Measurements from ENCODE around the gene FNDC3B. TPM values are rescaled to one million over a fixed set of nuclear protein-coding genes. Genes with fewer than 3 reads are reported as not detected.

FNDC3B gene
- total and polyA plus RNA-seq, 9 of the 15 experiments (the other 6 are each of a cell fraction or from before 2014, with no cell fraction given) = 7.0 to 35.8 (median 16.2) TPM

DNA sequence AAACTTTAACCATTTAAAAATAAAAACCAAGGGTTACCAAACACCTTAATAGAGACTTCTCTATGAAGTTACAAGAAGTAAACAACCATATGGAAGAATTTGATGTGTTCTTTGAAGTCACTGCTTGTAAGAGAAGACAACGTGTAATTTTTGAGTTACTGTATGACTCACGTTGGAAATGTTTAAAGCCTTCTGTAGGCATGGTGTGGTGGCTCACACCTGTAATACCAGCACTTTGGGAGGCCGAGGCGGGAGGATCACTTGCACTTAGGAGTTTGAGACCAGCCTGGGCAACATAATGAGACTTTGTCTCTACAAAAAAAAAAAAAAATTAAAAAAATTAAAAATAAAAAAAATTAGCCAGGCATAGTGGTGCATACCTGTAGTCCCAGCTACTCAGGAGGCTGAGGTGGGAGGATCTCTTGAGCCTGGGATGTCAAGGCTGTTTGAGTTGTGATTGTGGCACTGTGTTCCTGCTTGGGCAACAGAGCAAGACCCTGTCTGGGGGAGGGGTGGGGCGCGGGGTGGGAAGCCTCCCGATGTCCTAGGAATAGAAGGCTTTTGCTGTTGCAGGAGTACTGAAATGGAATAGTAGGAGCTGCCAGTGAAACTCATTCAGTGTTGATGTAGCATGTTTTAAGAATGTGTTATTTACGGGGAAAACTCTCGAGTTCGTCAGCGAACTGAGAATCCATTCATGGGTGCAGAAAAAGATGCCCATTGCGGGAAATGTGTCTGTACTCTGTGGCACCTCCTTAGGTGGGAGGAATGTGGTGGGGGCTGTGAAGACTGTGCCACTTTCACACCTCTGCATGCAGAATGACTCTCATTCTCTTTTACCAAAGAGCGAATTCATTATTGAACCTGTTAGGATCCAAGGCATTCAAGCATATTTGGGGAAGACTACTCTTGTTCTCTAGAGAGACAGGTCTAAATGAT is 134.2 kb downstream of the FNDC3B start (continued):
- TF ChIP-seq, protein P1, sequence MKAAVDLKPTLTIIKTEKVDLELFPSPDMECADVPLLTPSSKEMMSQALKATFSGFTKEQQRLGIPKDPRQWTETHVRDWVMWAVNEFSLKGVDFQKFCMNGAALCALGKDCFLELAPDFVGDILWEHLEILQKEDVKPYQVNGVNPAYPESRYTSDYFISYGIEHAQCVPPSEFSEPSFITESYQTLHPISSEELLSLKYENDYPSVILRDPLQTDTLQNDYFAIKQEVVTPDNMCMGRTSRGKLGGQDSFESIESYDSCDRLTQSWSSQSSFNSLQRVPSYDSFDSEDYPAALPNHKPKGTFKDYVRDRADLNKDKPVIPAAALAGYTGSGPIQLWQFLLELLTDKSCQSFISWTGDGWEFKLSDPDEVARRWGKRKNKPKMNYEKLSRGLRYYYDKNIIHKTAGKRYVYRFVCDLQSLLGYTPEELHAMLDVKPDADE (conservative IDR thresholded peaks at IDR 0.05; ENCODE audit: control insufficient read depth, low read depth, low read length) = no peak
- TF ChIP-seq U2AF1 (optimal IDR thresholded peaks at IDR 0.05; ENCODE audit: low read depth, low read length) (no peak), TGIF2 (CRISPR knock-in tag; IDR thresholded peaks at IDR 0.05) (no peak), TFE3 (CRISPR knock-in tag; IDR thresholded peaks at IDR 0.05) (no peak), ZNF140 (CRISPR knock-in tag; IDR thresholded peaks at IDR 0.05) (no peak), HINFP (tag; conservative IDR thresholded peaks at IDR 0.05; ENCODE audit: low read depth) (no peak), DIDO1 (tag; IDR thresholded peaks at IDR 0.05; ENCODE audit: low read depth) (no peak), ZNF785 (CRISPR knock-in tag; IDR thresholded peaks at IDR 0.05) (no peak)
